H1 (cell line): Measurements from ENCODE around the gene DNAJC19. TPM values are rescaled to one million over a fixed set of nuclear protein-coding genes. Genes with fewer than 3 reads are reported as not detected.

Source experiments
- CTCF ChIA-PET: fragments of 300-600 bp; sonication (Branson Sonifier 250); formaldehyde crosslinking; loops from one replicate; lab custom pipeline; 2021; ENCODE audit not compliant: partially characterized antibody; lab: Charles Lee
- POLR2A ChIA-PET: fragments of 300-600 bp; sonication (Branson Sonifier 250); formaldehyde crosslinking; loops from one replicate; lab custom pipeline; 2021; ENCODE audit warnings: inconsistent platforms; ENCODE audit not compliant: partially characterized antibody; lab: Charles Lee
- DNase-seq, 2 experiments: peaks; one replicate each; pipeline versions ENCODE4 v3.0.0 to v3.0.0-alpha.2; 2010 to 2022; ENCODE audit warnings: low spot score in 2 of 2, low read depth in 1 of 2, mixed read lengths in 1 of 2
- FAIRE-seq: peaks from 2 replicates; lab custom pipeline; 2011; peaks lifted over from hg19 to GRCh38; lab: Jason Lieb, UNC
- H2AFZ ChIP-seq: 2 replicates; pipeline ENCODE4 v1.8.1; 2012; ENCODE audit warnings: low read length, inconsistent platforms
- H2AK5ac ChIP-seq: 2 replicates; pipeline ENCODE4 v1.6.1; 2013; ENCODE audit warnings: low read depth, low read length
- H2BK120ac ChIP-seq: replicated peaks from 2 replicates; pipeline ENCODE3; 2013; ENCODE audit warnings: low read depth, low read length, inconsistent platforms
- H2BK12ac ChIP-seq: 2 replicates; pipeline ENCODE4 v1.6.1; 2013; ENCODE audit warnings: low read depth, low read length
- H2BK15ac ChIP-seq: 2 replicates; pipeline ENCODE4 v1.6.1; 2013; ENCODE audit warnings: low read length
- H2BK20ac ChIP-seq: 2 replicates; pipeline ENCODE4 v1.6.1; 2013; ENCODE audit warnings: low read length
- H2BK5ac ChIP-seq: 2 replicates; pipeline ENCODE4 v1.6.1; 2013; ENCODE audit warnings: low read depth, low read length
- H3K14ac ChIP-seq: 2 replicates; pipeline ENCODE4 v1.6.1; 2013; ENCODE audit warnings: inconsistent platforms; ENCODE audit not compliant: insufficient read length
- H3K18ac ChIP-seq: 2 replicates; pipeline ENCODE4 v1.6.1; 2013; ENCODE audit warnings: low read length; ENCODE audit errors: extremely low read depth
- H3K23ac ChIP-seq: 2 replicates; pipeline ENCODE4 v1.6.1; 2013; ENCODE audit warnings: inconsistent platforms; ENCODE audit not compliant: insufficient read length
- H3K23me2 ChIP-seq: 2 replicates; pipeline ENCODE4 v1.6.1; 2013; ENCODE audit warnings: low read depth, low read length
- H3K27ac ChIP-seq: 2 replicates; pipeline ENCODE4 v1.6.1; 2011; ENCODE audit warnings: low read depth, low read length, inconsistent platforms
- H3K27me3 ChIP-seq, 4 experiments: replicated peaks in 1 of 4; 1 replicate in 1 of 4; 2 replicates in 3 of 4; pipeline versions ENCODE4 v1.6.1 to v1.8.1; 2011 to 2013; ENCODE audit warnings: low read length in 3 of 4, mild to moderate bottlenecking in 3 of 4, inconsistent platforms in 2 of 4, mixed read lengths in 2 of 4, moderate library complexity in 1 of 4; ENCODE audit not compliant: control insufficient read depth in 3 of 4, insufficient read depth in 3 of 4; ENCODE audit errors: extremely low read depth in 1 of 4
- H3K36me3 ChIP-seq, 4 experiments: 2 replicates each; pipeline versions ENCODE4 v1.6.1 to v1.8.1; 2011 to 2013; ENCODE audit warnings: mild to moderate bottlenecking in 4 of 4, low read length in 3 of 4, moderate library complexity in 2 of 4, control low read depth in 1 of 4, inconsistent platforms in 1 of 4; ENCODE audit not compliant: insufficient read depth in 4 of 4, control insufficient read depth in 2 of 4
- H3K4ac ChIP-seq: replicated peaks from 2 replicates; pipeline ENCODE3; 2013; ENCODE audit warnings: low read length, low read depth, mixed read lengths, inconsistent platforms; ENCODE audit not compliant: insufficient read length
- H3K4me1 ChIP-seq, 4 experiments: replicated peaks in 1 of 4; 1 replicate in 1 of 4; 2 replicates in 3 of 4; pipeline versions ENCODE4 v1.6.1 to v1.8.1; 2011 to 2013; ENCODE audit warnings: low read length in 3 of 4, inconsistent platforms in 2 of 4, mixed read lengths in 1 of 4; ENCODE audit not compliant: insufficient read depth in 4 of 4, control insufficient read depth in 3 of 4
- H3K4me2 ChIP-seq, 2 experiments: 2 replicates each; pipeline versions ENCODE4 v1.6.1 to v1.8.1; 2011 to 2013; ENCODE audit warnings: low read depth in 2 of 2, low read length in 2 of 2, control low read depth in 1 of 2, inconsistent platforms in 1 of 2, mild to moderate bottlenecking in 1 of 2; ENCODE audit not compliant: insufficient read depth in 1 of 2
- H3K4me3 ChIP-seq, 4 experiments: fragments of 200-600, 300-600 bp in 1 of 4; sonication (generic), shearing (Covaris generic), sonication (Bioruptor Twin) in 1 of 4; 2 replicates each; pipeline versions ENCODE4 v1.5.1 to v1.8.1; 2011 to 2016; ENCODE audit warnings: low read length in 4 of 4, low read depth in 3 of 4, control low read depth in 2 of 4, inconsistent platforms in 2 of 4, mild to moderate bottlenecking in 2 of 4, mixed read lengths in 1 of 4, moderate library complexity in 1 of 4; ENCODE audit not compliant: insufficient read depth in 2 of 4; ENCODE audit errors: extremely low read depth in 1 of 4
- H3K56ac ChIP-seq: replicated peaks from 2 replicates; pipeline ENCODE3; 2013; ENCODE audit warnings: low read depth, mild to moderate bottlenecking, mixed read lengths, low read length, inconsistent platforms; ENCODE audit not compliant: insufficient read length
- H3K79me1 ChIP-seq: 2 replicates; pipeline ENCODE4 v1.6.1; 2013; ENCODE audit warnings: low read depth, low read length, control low read depth
- H3K79me2 ChIP-seq, 2 experiments: 2 replicates each; pipeline versions ENCODE4 v1.6.1 to v1.8.1; 2012 to 2013; ENCODE audit warnings: low read length in 2 of 2, mild to moderate bottlenecking in 2 of 2, inconsistent platforms in 1 of 2; ENCODE audit not compliant: insufficient read depth in 2 of 2, control insufficient read depth in 1 of 2
- H3K9ac ChIP-seq, 4 experiments: replicated peaks in 1 of 4; 1 replicate in 1 of 4; 2 replicates in 3 of 4; pipeline versions ENCODE4 v1.6.1 to v1.8.1; 2011 to 2013; ENCODE audit warnings: low read depth in 3 of 4, low read length in 3 of 4, control low read depth in 2 of 4, mild to moderate bottlenecking in 2 of 4, moderate library complexity in 2 of 4, inconsistent platforms in 1 of 4; ENCODE audit errors: extremely low read depth in 1 of 4
- H3K9me3 ChIP-seq, 2 experiments: 2 replicates each; pipeline versions ENCODE4 v1.6.1 to v1.8.1; 2012 to 2013; ENCODE audit warnings: mild to moderate bottlenecking in 2 of 2, moderate library complexity in 2 of 2, control low read depth in 1 of 2, inconsistent platforms in 1 of 2, low read depth in 1 of 2, low read length in 1 of 2, mixed read lengths in 1 of 2; ENCODE audit not compliant: insufficient read depth in 2 of 2
- H4K20me1 ChIP-seq, 2 experiments: replicated peaks in 1 of 2; 2 replicates each; pipeline versions ENCODE3 to v1.8.1; 2011 to 2013; ENCODE audit warnings: inconsistent platforms in 2 of 2, low read length in 2 of 2, mild to moderate bottlenecking in 1 of 2; ENCODE audit not compliant: insufficient read depth in 2 of 2, control insufficient read depth in 1 of 2
- H4K5ac ChIP-seq: 2 replicates; pipeline ENCODE4 v1.6.1; 2013; ENCODE audit warnings: low read length, low read depth, mixed read lengths, inconsistent platforms; ENCODE audit not compliant: insufficient read length
- H4K8ac ChIP-seq: 2 replicates; pipeline ENCODE4 v1.8.0; 2013; ENCODE audit warnings: mild to moderate bottlenecking, moderate library complexity, low read length, inconsistent platforms; ENCODE audit not compliant: insufficient read depth; ENCODE audit errors: extremely low read depth
- H4K91ac ChIP-seq: replicated peaks from 2 replicates; pipeline ENCODE3; 2013; ENCODE audit warnings: low read length, mixed read lengths, inconsistent platforms; ENCODE audit not compliant: insufficient read length
- CBX8 ChIP-seq: fragments of 300-800, 300-1000 bp; sonication (generic); IDR thresholded peaks from 2 replicates; pipeline ENCODE4 v1.7.1; 2016; ENCODE audit warnings: low read depth, low read length, borderline replicate concordance
- EP300 ChIP-seq, 2 experiments: IDR thresholded peaks; 1 replicate in 1 of 2; 2 replicates in 1 of 2; pipeline ENCODE4 v1.6.1; 2011 to 2012; ENCODE audit warnings: low read depth in 2 of 2, low read length in 2 of 2, mild to moderate bottlenecking in 2 of 2, borderline replicate concordance in 1 of 2, inconsistent platforms in 1 of 2, moderate library complexity in 1 of 2
- HDAC6 ChIP-seq: IDR thresholded peaks from one replicate; pipeline ENCODE4 v1.7.1; 2012; ENCODE audit warnings: low read depth, mild to moderate bottlenecking, inconsistent platforms, low read length, moderate library complexity
- KDM1A ChIP-seq: fragments of 200-600, 300-600 bp; sonication (generic); IDR thresholded peaks from 2 replicates; pipeline ENCODE4 v1.7.1; 2016; ENCODE audit warnings: mild to moderate bottlenecking, low read length, borderline replicate concordance
- KDM5A ChIP-seq: fragments of 200-600 bp; IDR thresholded peaks from 2 replicates; pipeline ENCODE4 v1.7.1; 2012; ENCODE audit warnings: mild to moderate bottlenecking, low read length, inconsistent platforms, mixed read lengths
- NANOG ChIP-seq: IDR thresholded peaks from 2 replicates; pipeline ENCODE4 v1.6.1; 2011; ENCODE audit warnings: low read length, low read depth, mild to moderate bottlenecking, inconsistent platforms; ENCODE audit not compliant: insufficient read depth, poor library complexity, severe bottlenecking
- RFX5 ChIP-seq: IDR thresholded peaks from 2 replicates; pipeline ENCODE4 v1.6.1; 2011; ENCODE audit warnings: low read depth, low read length, improper control_type of control experiment, borderline replicate concordance
- SP2 ChIP-seq: IDR thresholded peaks from 2 replicates; pipeline ENCODE4 v1.6.1; 2012; ENCODE audit warnings: mild to moderate bottlenecking, low read length, inconsistent platforms
- USF2 ChIP-seq: IDR thresholded peaks from 2 replicates; pipeline ENCODE4 v1.6.1; 2011; ENCODE audit warnings: low read length, improper control_type of control experiment
- ZNF274 ChIP-seq: IDR thresholded peaks from 2 replicates; pipeline ENCODE4 v1.7.0; 2012; ENCODE audit warnings: low read length, borderline replicate concordance; ENCODE audit errors: extremely low read depth
- WGBS, 2 experiments: shearing (Covaris generic) in 1 of 2; methylation state at CpG; one replicate each; pipeline versions ENCODE4 v1.1.6 to v1.1.7; 2013 to 2015; ENCODE audit warnings: low lambda C conversion rate in 2 of 2, mixed read lengths in 2 of 2, inconsistent platforms in 1 of 2, low coverage in 1 of 2, missing lambda C conversion rate in 1 of 2; ENCODE audit not compliant: insufficient replicate concordance in 2 of 2, insufficient coverage in 1 of 2, insufficient read length in 1 of 2; ENCODE audit errors: extremely low coverage in 1 of 2, missing lambda C conversion rate in 1 of 2; 5-methylcytosine and 5-hydroxymethylcytosine counted together
- polyA plus RNA-seq, 7 experiments: library from polyadenylated mRNA; depleted of rRNA in 3 of 7; stranded (reverse) in 5 of 7; unstranded in 2 of 7; fragments of >200 nt in 5 of 7; fragments of 200-250 nt in 2 of 7; gene quantifications; 1 replicate in 5 of 7; 2 replicates in 1 of 7; 4 replicates in 1 of 7; pipeline versions ENCODE4 v1.2.1 to v1.2.3, GENCODE V29; 2011 to 2013; ENCODE audit warnings: missing spikeins in 2 of 7, mixed read lengths in 2 of 7
- total RNA-seq: library from RNA; stranded (reverse); fragmentation: NEBNext Ultra II Directional; extraction: Animal tissue kit (Norgen Biotek cat#: 25700); gene quantifications from 2 replicates; pipeline ENCODE4 v1.2.1, GENCODE V29; 2021
- TF ChIP-seq, protein P1 (sequence below): IDR thresholded peaks from 2 replicates; pipeline ENCODE4 v1.6.1; 2012; ENCODE audit warnings: inconsistent platforms

Gene DNAJC19
- total and polyA plus RNA-seq, 2 of the 8 experiments (the other 6 are each of a cell fraction or from before 2014, with no cell fraction given): 62.4 to 90.9 TPM

GRCh38 chr3:180962530-180962929 is 27.0 kb downstream of the DNAJC19 start:
- no peak overlapping the region for H3K4me3 ChIP-seq
- H3K23me2 ChIP-seq: no peaks in the 10 kb centered on the region
- H3K4ac ChIP-seq: no peak overlapping the region
- FAIRE-seq: no peak
- H2BK5ac ChIP-seq: no peak overlapping the region
- no peak overlapping the region for H2BK12ac ChIP-seq
- CTCF ChIA-PET: interaction anchor here (0.7 to 2.2 kb wide), 6 partner anchors 10 to 107 kb away, joined by 3 to 6 read pairs (median 3); no protein-coding TSS in a partner anchor
- no peak overlapping the region for H3K56ac ChIP-seq
- no peak overlapping the region for H2BK15ac ChIP-seq
- H4K20me1 ChIP-seq: peaks cover 0 to 3% of the 10 kb centered on the region in 2 experiments
- H3K79me1 ChIP-seq: no peaks in the 10 kb centered on the region; the same call in 1 of the 2 replicates
- H3K27ac ChIP-seq: no peak overlapping the region
- H2AK5ac ChIP-seq: no peak overlapping the region
- WGBS, 2 experiments: 85% methylated on average over 1 of the region's 1 CpG; no CpG with 5 or more reads in 1 of the 2 experiments
- H2AFZ ChIP-seq: no peak overlapping the region
- DNase-seq: no peak
- H3K27me3 ChIP-seq: no peaks in the 10 kb centered on the region
- no peak overlapping the region for H4K8ac ChIP-seq
- H2BK20ac ChIP-seq: no peak overlapping the region
- H3K79me2 ChIP-seq: peaks cover 0 to 17% of the 10 kb centered on the region in 2 experiments; a peak in 1 of 4 replicates
- no peaks in the 10 kb centered on the region for H3K9me3 ChIP-seq
- no peaks in the 10 kb centered on the region for H3K4me1 ChIP-seq
- peaks cover 4 to 90% (median 52%) of the 10 kb centered on the region in 4 experiments for H3K36me3 ChIP-seq
- no peak overlapping the region; a peak in 1 of 7 replicates for H3K9ac ChIP-seq
- H2BK120ac ChIP-seq: no peak overlapping the region
- no peak overlapping the region for H3K18ac ChIP-seq
- no peak overlapping the region for H3K14ac ChIP-seq
- H3K23ac ChIP-seq: no peak overlapping the region
- H3K4me2 ChIP-seq: no peak overlapping the region
- POLR2A ChIA-PET: no interaction called here
- H4K91ac ChIP-seq: no peak overlapping the region
- H4K5ac ChIP-seq: no peak overlapping the region
- TF ChIP-seq RFX5 (no peak), KDM1A (no peak), KDM5A (no peak), NANOG (no peak), CBX8 (no peak), HDAC6 (no peak), EP300 (IDR thresholded peaks at IDR 0.05; ENCODE audit: borderline replicate concordance in 1 of 2, low read depth in 2 of 2, low read length in 2 of 2) (no peak), ZNF274 (no peak), SP2 (no peak), USF2 (no peak)
- TF ChIP-seq, protein P1, sequence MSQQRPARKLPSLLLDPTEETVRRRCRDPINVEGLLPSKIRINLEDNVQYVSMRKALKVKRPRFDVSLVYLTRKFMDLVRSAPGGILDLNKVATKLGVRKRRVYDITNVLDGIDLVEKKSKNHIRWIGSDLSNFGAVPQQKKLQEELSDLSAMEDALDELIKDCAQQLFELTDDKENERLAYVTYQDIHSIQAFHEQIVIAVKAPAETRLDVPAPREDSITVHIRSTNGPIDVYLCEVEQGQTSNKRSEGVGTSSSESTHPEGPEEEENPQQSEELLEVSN: no peak
